NCI-H748 treated with DMSO at 0.1 percent for 48 hours (cell line): Measurements from ENCODE around the gene HDGF.
"Not testable (repeated sequence)": the region's sequence is repeated elsewhere in the genome, so short reads cannot be mapped to it uniquely, and the experiment has no call there.

Experiments used
- DNase-seq: peaks from one replicate; lab custom pipeline; 2025; lab: John Stamatoyannopoulos, UW

The HDGF gene

DNA sequence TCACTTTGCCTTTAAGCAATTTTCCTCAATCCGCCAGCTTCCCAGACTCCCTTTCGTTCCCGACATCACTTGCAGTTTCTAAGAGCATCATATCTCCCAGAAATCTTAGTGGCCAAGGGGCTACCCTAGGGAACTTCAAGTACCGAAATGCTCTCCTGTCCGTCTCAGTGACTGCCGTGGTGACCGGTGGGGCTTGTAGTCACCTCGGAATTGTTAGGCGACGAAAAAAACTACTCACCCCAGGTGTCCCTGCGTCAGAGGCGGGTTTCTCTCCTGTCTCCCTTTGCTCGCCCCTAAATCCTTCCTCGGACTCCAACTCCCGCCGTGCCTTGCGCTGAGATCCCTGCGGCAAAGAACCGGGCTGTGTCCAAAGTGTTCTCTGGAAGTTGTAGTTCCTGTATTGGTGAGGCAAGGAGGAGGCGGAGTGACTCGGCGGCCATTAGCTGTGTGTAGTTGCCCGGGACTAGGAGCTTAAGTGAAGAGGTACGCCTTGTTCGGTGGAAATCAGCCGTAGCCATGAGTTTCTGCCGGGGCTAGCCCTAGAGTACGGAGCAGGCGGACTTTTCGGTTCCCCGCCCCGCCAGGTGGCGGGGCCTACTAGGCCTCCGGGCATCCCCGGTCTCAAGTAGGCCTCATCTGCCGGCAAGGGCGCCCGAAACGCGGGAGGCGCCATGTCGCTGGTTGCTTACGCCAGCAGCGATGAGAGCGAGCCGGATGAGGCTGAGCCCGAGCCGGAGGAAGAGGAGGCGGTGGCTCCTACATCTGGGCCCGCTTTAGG is 15.8 kb upstream of the HDGF start, which contains the start of gene PRCC:
PRCC (plus strand) TSS at position 435 of the 778 bp plus-strand sequence; CDS start at position 672, 237 bp downstream.
- peak; percentile 99 for DNase-seq

GRCh38 chr1:156766298-156767100 is 15.0 kb upstream of the HDGF start:
- peak; percentile 58 for DNase-seq

DNA sequence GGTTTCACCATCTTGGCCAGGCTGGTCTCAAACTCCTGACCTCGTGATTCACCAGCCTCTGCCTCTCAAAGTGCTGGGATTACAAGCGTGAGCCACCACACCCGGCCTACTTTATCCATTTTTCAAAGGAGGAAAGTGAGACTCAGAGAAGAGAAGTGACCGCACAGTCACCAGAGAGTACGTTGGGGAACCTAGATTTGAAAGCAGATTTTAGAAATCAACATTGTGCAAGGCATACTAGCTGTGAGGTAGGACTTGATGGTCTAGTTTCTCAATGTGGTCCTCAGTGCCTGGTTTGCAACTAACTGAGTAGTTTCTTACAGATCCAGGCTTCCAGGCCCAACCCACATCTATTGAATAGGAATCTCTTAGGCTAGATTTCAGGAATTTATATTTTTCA is 14.2 kb upstream of the HDGF start:
- DNase-seq: no peak

DNA sequence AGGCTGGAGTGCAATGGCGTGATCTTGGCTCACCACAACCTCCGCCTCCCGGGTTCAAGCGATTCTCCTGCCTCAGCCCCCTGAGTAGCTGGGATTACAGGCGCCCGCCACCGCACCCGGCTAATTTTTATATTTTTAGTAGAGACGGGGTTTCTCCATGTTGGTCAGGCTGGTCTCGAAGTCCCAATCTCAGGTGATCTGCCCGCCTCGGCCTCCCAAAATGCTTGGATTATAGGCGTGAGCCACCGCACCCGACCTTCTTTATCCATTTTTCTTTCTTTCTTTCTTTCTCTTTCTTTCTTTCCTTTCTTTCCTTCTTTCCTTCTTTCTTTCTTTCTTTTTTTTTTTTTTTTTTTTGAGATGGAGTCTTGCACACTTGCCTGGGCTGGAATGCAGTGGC is 13.7 kb upstream of the HDGF start:
- not testable (repeated sequence) for DNase-seq

DNA sequence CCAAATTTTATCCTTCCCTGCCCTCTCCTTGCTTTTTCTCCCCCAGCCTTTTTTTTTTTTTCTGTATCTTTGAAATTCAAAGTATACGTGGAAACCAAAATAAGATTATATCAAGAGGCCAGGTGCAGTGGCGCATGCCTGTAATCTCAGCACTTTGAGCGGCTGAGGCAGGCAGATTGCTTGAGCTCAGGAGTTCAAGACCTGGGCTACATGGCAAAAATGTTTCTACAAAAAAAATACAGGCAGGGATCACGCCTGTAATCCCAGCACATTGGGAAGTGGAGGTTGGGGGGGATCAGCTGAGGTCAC is 9.3 kb upstream of the HDGF start:
- no peak for DNase-seq

- no peak for DNase-seq
Measured at GRCh38 chr1:156760092-156760795, 8.8 kb upstream of the HDGF start.

DNA sequence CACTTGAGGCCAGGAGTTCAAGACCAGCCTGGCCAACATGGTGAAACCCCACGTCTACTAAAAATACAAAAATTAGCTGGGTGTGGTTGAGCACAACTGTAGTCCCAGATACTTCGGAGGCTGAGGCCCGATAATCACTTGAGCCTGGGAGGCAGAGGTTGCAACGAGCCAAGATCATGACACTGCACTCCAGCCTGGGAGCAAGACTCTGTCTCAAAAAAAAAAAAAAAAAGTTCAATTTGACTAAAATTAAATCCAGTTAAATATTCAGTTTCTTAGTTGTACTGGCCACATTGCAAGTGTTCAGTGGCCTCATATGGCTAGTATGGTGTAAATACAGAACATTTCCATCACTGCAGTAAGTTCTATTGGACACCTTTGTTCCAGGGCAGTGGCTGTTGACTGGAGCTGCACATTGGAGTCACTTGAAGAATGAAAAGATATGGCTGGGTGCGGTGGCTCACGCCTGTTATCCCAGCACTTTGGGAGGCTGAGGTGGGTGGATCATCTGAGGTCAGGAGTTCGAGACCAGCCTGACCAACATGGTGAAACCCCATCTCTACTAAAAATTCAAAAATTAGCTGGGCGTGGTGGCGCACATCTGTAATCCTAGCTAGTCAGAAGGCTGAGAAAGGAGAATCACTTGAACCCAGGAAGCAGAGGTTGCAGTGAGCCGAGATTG is 6.2 kb upstream of the HDGF start:
- DNase-seq: not testable (repeated sequence)

- DNase-seq: no peak
Measured at GRCh38 chr1:156756355-156756754, 4.9 kb upstream of the HDGF start.

GRCh38 chr1:156755527-156755950 is 4.1 kb upstream of the HDGF start:
- no peak for DNase-seq

- no peak for DNase-seq
Measured at GRCh38 chr1:156754219-156754618, 2.7 kb upstream of the HDGF start.

GRCh38 chr1:156752843-156753482 is 1.5 kb upstream of the HDGF start:
- DNase-seq: no peak

GRCh38 chr1:156751757-156752481 is 444 bp upstream of the HDGF start:
- peak; percentile 69 for DNase-seq

DNA sequence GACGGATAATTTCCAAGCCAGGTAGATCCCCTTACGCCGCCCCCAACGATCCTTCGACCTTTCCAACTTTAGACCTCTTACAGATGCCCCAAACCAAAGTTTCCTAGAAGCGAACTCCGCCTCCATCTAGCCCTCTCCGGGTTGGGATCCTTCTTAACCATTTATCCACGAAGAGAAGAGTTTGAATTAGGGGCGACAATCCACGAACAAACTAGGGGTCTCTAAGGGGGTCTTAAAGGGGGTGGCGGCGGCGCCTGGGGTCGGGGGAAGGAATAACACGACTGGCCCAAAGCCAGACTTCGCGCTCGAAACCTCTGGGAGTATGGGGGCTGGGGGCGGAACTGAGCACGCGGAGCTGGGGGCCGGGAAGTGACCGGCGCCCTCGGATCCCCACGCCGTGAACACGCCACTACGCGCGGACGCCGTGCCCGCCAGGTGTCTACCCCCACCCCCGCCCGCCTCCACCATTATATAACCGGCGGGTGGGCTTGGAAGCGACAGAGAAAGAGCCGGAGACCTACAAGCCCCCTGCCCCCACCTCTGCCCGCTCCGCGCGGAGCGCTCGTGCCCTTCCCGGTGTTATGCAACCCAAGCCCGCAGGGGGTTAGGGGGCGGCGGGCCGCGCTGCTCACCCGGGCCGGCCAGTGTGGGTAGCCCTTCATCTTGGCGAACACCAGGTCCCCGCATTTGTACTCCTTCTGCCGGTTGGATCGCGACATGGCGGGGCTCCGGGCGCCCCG is 594 bp downstream of the HDGF start:
- DNase-seq: no peak

GRCh38 chr1:156750191-156750672 is 1.2 kb downstream of the HDGF start:
- DNase-seq: peak; percentile 36

- no peak for DNase-seq
Measured at GRCh38 chr1:156749419-156750118, 1.9 kb downstream of the HDGF start.

DNA sequence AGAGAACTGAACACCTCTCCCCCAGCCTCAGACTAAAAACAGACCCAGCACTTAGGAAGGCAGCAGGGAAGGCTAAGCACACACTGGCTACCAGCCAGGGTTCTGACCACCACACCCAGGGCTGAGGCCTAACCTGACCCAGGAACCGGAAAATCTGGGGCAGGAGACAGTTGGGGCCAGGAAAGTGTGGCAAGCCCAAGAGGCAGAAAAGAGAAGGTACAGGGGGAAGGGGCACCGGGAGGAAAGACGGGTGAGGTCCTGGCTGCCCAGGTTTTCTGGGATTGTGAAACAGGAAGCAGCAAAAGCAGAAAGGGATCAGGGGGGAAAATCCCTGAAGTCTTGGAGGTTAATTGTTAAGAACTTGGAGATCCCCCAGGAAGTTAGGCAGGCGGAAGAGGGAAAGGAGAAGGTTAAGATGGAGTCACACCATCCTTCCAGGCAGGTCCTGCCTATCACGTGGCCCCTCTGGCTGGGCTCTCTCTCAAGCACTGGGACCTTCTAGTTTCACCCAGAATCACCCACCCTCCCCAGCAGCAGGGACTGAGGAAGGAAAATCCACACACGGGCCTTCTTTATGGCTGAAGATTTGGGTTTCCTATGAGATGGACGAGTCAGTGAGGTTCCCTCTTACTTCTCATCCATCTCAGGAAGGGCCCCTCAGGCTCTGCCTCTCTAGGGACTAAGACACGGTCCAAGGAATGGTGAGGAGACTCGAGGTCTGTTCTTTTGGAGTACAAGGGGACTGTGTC is 2.6 kb downstream of the HDGF start:
- no peak for DNase-seq

GRCh38 chr1:156747742-156748669 is 3.5 kb downstream of the HDGF start:
- DNase-seq: no peak
